Measurements from ENCODE around the gene PTCSC3. TPM values are rescaled to one million over a fixed set of nuclear protein-coding genes. Genes with fewer than 3 reads are reported as not detected.

PTCSC3 gene
- total and polyA plus RNA-seq, 10 of the 15 experiments (the other 5 are each of a cell fraction or from before 2014, with no cell fraction given), result not detected

GRCh38 chr14:36212987-36213386, 36.5 kb upstream of the PTCSC3 start (continued):
- TF ChIP-seq, protein P1, sequence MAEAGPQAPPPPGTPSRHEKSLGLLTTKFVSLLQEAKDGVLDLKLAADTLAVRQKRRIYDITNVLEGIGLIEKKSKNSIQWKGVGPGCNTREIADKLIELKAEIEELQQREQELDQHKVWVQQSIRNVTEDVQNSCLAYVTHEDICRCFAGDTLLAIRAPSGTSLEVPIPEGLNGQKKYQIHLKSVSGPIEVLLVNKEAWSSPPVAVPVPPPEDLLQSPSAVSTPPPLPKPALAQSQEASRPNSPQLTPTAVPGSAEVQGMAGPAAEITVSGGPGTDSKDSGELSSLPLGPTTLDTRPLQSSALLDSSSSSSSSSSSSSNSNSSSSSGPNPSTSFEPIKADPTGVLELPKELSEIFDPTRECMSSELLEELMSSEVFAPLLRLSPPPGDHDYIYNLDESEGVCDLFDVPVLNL (IDR thresholded peaks at IDR 0.05; ENCODE audit: low read depth, low read length), result no peak
- TF ChIP-seq SIX5 (IDR thresholded peaks at IDR 0.05; ENCODE audit: low read depth, low read length, severe bottlenecking) (no peak), NBN (IDR thresholded peaks at IDR 0.05) (no peak), ZBTB4 (CRISPR knock-in tag; IDR thresholded peaks at IDR 0.05) (no peak), EGR1 (IDR thresholded peaks at IDR 0.05; ENCODE audit: borderline replicate concordance in 1 of 2, low read depth in 2 of 2, low read length in 2 of 2) (no peak), POLR2AphosphoS5 (IDR thresholded peaks at IDR 0.05; ENCODE audit: low read length) (no peak), E4F1 (IDR thresholded peaks at IDR 0.05; ENCODE audit: borderline replicate concordance, partially characterized antibody) (no peak), ZSCAN29 (IDR thresholded peaks at IDR 0.05) (no peak), USF2 (IDR thresholded peaks at IDR 0.05; ENCODE audit: borderline replicate concordance, low read depth, low read length) (no peak), IRF3 (IDR thresholded peaks at IDR 0.05) (no peak), SMAD1 (IDR thresholded peaks at IDR 0.05; ENCODE audit: low read depth, partially characterized antibody) (no peak)
